Adipose tissue (tissue), 3 donors: ENCODE data around the gene CACNA1C. TPM values are rescaled to one million over a fixed set of nuclear protein-coding genes. Genes with fewer than 3 reads are reported as not detected.
"Not testable (repeated sequence)": the region's sequence is repeated elsewhere in the genome, so short reads cannot be mapped to it uniquely, and the experiment has no call there.

Source experiments
- H3K27ac ChIP-seq: one replicate; pipeline ENCODE4 v1.5.1; 2013; ENCODE audit warnings: low read depth, low read length
- WGBS, 3 donors: extraction: QIAGEN DNeasy Blood & Tissue Kit; methylation state at CpG; one replicate each; pipeline ENCODE4 v1.1.7; 2013; 5-methylcytosine and 5-hydroxymethylcytosine counted together
- polyA plus RNA-seq, 3 donors: library from polyadenylated mRNA; stranded (reverse); fragments of 200-250 nt; gene quantifications; one replicate each; pipeline ENCODE4 v1.2.3, GENCODE V29; 2013
- donor health status: healthy with polysubstance abuse.
- donor health status: Bipolar disorder and iron deficiency.
- donor health status: healthy.

The CACNA1C gene
- polyA plus RNA-seq, 3 donors: 0.72 to 8.1 (median 1.4) TPM

- WGBS, 3 donors: 76 to 82% (median 79%) methylated on average over 8 of the region's 8 CpGs
- no peak overlapping the region for H3K27ac ChIP-seq
Observed at GRCh38 chr12:2248901-2249381, 196.2 kb downstream of the CACNA1C start.

DNA sequence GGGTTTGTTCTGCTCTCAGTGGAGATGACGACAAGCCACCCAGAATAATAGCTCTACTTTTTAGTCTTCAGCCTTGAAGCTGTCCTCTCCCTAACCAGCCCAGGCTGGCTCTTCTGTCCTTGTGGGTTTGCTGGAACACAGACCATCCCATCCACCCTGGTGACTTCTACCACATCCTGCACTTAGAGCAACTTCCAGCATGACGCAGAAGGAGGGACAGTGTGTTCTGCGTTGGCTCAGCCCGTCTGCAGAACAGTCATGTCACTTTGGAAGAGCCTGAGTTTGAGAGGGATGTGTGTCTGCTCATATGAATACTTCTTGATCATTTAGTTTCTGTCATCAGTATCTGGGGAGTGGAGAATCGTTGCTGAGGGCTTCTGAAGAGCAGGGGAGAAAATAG lies 198.0 kb downstream of the CACNA1C start:
- H3K27ac ChIP-seq: no peak overlapping the region

GRCh38 chr12:2251526-2252209 lies 198.9 kb downstream of the CACNA1C start:
- 69 to 82% (median 70%) methylated on average over 8 of the region's 8 CpGs for WGBS, 3 donors
- H3K27ac ChIP-seq: no peak overlapping the region

More for the DNA sequence above, 198.0 kb downstream of the CACNA1C start:
- WGBS, 3 donors: 68 to 73% (median 72%) methylated on average over 5 of the region's 5 CpGs

DNA sequence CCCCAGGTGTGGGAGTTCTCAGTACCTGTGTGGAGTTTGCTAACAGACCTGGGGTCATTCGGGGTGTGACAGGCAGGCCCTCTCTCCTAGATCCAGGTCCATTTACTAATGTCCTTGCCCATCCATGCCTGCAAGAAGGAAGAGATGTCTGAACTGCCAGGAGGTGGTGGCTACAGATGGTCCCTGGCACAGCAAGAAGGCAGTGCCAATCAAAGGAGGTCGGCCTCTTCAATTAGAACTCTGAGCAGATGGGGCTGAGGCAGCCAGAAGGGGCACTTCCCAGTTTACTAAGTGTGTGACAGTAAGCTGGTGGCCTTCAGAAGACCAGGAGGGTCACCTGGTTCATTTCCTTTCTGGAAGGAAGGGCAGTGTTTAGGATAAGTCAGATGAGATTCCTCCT lies 202.5 kb downstream of the CACNA1C start:
- no peak overlapping the region for H3K27ac ChIP-seq
- 70 to 97% (median 97%) methylated on average over 2 of the region's 2 CpGs for WGBS, 3 donors

DNA sequence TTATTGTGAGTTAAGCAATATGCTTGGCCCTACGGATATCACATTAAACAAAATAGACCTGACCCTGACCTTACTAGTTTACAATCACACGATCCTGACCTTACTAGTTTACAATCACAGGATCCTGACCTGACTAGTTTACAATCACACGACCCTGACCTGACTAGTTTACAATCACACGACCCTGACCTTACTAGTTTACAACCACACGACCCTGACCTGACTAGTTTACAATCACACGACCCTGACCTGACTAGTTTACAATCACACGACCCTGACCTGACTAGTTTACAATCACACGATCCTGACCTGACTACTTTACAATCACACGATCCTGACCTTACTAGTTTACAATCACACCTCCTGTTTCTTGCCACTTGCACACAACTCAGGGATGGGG lies 202.9 kb downstream of the CACNA1C start:
- H3K27ac ChIP-seq: not testable (repeated sequence)
- WGBS, 3 donors: 79 to 92% (median 91%) methylated on average over 9 of the region's 9 CpGs

- WGBS, 3 donors: 68 to 88% (median 83%) methylated on average over 6 of the region's 6 CpGs
- no peak overlapping the region for H3K27ac ChIP-seq
Observed at GRCh38 chr12:2256453-2256852, 203.7 kb downstream of the CACNA1C start.

- H3K27ac ChIP-seq: no peak overlapping the region
- WGBS, 3 donors: 88 to 89% (median 88%) methylated on average over 7 of the region's 7 CpGs
Observed at GRCh38 chr12:2256915-2257314, 204.1 kb downstream of the CACNA1C start.

DNA sequence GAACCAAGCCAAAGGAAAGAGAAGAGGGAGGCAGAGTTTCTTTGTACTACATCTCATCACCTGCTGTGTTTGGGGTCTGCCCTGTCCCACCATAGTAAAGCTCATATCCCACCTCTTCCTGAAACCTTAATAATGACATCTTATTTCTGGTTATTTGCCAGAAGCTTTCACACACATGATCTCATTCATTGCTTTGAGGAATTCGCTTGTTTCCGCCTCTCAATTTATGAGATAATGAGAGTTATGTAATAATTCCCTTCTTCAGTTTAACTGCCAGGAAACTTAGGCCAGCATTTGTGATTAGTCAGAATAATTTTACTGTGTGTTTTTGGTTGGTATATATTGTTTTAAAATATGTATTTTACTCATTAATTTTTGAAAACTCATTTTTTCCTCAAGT lies 205.2 kb downstream of the CACNA1C start:
- 32 to 55% (median 39%) methylated on average over 2 of the region's 2 CpGs for WGBS, 3 donors
- no peak overlapping the region for H3K27ac ChIP-seq

- H3K27ac ChIP-seq: no peak overlapping the region
- 30 to 42% (median 30%) methylated on average over 4 of the region's 4 CpGs for WGBS, 3 donors
Observed at GRCh38 chr12:2259369-2259768, 206.6 kb downstream of the CACNA1C start.

DNA sequence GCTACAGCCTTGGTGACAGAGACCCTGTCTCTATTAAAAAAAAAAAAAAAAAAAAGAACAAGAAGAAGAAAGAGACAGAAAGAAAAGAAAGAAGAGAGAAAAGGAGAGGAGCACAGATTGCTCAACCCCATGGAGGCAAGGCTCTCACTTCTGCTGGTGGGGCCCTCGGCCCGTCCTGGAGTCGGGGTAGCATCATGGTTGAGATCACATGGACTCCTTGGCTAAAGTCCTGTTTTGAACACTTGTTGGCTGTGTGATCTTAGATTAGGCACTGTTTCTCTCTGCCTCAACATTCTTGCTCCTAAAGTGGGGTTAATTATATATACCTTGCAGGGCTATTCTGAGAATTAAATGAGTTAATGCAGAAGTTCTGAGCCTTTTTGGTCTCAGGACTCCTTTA lies 207.7 kb downstream of the CACNA1C start:
- WGBS, 3 donors: 60 to 85% (median 75%) methylated on average over 3 of the region's 3 CpGs
- no peak overlapping the region for H3K27ac ChIP-seq

DNA sequence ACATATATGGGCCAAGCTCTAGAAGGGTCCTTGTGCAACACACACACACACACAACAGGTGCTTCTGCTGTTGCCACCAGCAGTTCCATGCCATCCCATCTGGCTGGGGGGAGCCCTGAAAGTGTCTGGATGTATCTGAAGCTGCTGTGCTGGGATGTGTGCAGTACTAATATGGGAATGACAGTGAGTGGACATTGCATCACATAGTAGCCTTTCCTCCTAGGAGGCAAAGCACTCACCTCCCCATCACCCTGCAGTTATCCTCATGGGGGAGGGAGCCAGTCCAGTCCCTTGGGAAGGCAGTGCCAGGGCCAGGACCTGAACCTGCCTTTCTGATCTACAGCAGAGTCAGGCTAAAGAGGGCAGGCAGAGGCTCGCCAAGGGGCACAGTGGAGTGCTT lies 208.9 kb downstream of the CACNA1C start:
- WGBS, 3 donors: 59 to 97% (median 88%) methylated on average over 1 of the region's 1 CpG
- no peak overlapping the region for H3K27ac ChIP-seq

DNA sequence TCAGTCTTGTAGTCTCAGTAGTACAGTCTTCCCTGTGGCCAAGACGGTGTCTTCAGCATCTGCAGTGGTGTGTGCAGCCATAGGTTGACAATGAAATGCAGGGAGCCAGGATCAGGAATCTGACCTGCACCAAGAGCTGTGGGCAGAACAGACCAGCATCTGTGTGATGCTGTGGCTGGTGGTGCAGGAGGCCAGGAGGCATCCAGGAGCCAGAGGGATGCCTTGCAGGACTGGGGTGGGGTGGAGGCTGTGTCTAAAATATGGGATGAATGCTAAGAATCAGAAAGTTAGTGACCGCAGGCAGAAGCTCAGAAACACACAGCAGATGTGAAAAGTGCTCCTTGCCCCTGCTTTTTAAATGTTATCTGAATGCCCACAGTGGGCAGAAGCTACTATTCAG lies 209.7 kb downstream of the CACNA1C start:
- no peak overlapping the region for H3K27ac ChIP-seq
- 84 to 96% (median 93%) methylated on average over 2 of the region's 2 CpGs for WGBS, 3 donors

DNA sequence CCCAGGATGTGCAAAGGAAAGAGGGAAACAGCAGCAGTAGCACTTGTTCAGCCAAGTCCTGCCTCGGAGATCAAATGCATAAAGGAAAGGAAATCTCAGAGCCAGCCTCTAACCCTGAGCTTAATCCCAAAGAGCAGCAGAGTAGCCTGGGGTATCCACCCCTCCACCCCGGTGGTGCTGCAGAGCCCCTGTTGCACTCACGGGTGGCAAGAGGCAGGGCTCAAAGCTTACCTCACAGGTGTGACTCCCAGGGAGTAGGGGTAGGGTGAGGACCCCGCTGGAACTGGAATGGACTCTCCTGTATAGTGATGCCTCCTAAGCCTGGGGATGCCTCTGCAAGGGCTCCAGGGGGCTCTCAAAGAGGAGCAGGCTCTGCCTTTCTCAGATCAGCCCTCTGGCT lies 211.1 kb downstream of the CACNA1C start:
- no peak overlapping the region for H3K27ac ChIP-seq
- 70 to 86% (median 85%) methylated on average over 4 of the region's 4 CpGs for WGBS, 3 donors

- WGBS, 3 donors: 37 to 67% (median 52%) methylated on average over 6 of the region's 6 CpGs
- H3K27ac ChIP-seq: no peak overlapping the region
Observed at GRCh38 chr12:2264651-2265232, 212.0 kb downstream of the CACNA1C start.

DNA sequence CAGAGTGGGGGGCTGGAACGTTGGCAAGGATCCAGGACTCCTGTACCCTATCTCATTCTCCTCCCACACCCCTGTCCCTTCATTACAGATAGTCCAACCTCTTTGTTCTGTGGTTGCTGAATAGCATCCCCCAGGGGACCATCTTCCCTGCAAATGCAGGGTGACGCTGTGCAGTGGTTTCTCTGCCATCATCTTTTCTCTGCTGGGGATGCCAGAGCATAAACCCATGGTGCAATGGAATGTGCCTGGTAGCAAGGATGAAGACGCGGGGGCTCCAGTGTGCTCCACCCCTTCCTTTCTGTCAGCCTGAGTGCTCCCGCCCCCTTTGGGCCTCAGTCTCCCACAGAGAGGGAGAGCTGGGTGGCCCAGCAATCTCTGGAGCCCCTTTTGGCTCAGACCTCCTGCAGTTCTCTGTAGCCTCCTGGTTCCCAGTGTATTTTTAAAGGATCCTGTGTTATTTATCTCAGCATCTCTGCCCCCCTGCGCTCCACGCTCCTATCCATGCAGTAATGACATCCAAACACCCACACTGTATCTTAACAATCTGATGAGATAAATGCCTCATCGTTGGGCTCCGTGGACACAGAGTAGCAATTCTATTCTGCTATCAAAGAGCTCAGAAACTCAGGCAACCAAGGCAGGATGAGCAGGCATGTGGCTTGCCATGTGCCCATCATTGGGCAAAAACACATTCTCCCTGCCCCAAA lies 212.8 kb downstream of the CACNA1C start:
- H3K27ac ChIP-seq: no peak overlapping the region
- WGBS, 3 donors: 70 to 80% (median 73%) methylated on average over 9 of the region's 9 CpGs

DNA sequence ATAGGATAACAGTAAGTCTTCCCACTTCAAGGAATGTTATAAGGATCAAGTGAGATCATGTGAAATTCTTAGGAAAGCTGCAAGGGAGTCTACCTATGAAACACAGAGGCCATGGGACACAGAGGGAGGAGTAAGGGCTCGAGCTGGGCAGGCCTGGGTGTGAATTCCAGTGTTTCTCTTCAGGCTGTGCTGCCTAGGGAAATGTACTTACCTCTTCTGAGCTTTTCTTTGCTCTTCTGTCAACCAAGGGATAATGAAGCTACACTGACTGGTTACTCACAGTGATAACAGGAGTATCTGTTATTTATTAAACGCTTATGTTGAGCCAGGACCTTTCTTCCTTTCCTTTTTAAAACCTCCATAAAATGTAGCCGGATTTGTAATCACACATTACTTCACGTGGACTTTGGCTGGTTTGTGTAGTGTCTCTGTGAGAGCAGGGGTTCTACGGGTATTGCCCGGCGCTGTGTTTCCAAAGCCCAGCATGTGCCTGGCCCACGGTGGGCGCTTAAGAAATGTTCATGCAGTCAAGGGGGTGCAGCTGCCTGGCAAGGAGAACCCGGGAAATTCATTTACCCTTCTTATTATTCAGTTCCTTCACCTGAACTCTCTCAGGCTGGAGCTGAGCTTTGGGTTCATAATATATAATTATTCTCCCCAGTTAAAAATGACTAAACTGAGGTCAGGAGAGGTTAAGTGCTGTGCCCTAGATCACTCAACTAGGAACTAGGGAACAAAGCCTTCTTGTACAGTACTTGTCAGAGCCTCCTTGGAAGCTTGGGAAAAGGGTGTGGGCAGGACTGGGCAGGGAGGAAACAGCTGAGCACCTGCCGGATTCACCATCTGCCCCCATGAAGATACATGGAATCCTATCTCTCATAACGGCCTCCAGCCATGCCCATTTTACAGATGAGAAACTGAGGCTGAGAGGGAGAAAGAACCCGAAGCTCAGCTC lies 214.2 kb downstream of the CACNA1C start:
- H3K27ac ChIP-seq: no peak overlapping the region
- 65 to 91% (median 79%) methylated on average over 13 of the region's 13 CpGs for WGBS, 3 donors

GRCh38 chr12:2267703-2268470 lies 215.1 kb downstream of the CACNA1C start:
- WGBS, 3 donors: 30 to 75% (median 74%) methylated on average over 13 of the region's 13 CpGs
- H3K27ac ChIP-seq: no peak overlapping the region
